DMS153 treated with DMSO at 0.1 percent for 48 hours (cell line): ENCODE data around the gene SPATA31D1.

ENCODE experiments used
- DNase-seq: peaks from one replicate; lab custom pipeline; 2025; ENCODE audit not compliant: unreplicated experiment; lab: John Stamatoyannopoulos, UW

Gene SPATA31D1

GRCh38 chr9:82021198-82021597 is 32.6 kb downstream of the SPATA31D1 start:
- DNase-seq: no peak

- DNase-seq: no peak
These were observed 33.5 kb downstream of the SPATA31D1 start for GRCh38 chr9:82022121-82022520.

GRCh38 chr9:82024908-82025307 is 36.3 kb downstream of the SPATA31D1 start:
- no peak for DNase-seq

GRCh38 chr9:82031538-82032280 is 43.1 kb downstream of the SPATA31D1 start:
- DNase-seq: no peak

GRCh38 chr9:82034956-82035731 is 46.6 kb downstream of the SPATA31D1 start:
- no peak for DNase-seq

- DNase-seq: no peak
These were observed 47.5 kb downstream of the SPATA31D1 start for GRCh38 chr9:82036086-82036485.

- DNase-seq: no peak
These were observed 48.6 kb downstream of the SPATA31D1 start for GRCh38 chr9:82037126-82037525.

- no peak for DNase-seq
These were observed 50.3 kb downstream of the SPATA31D1 start for GRCh38 chr9:82038897-82039296.
